NCI-H128 (cell line): Measurements from ENCODE around the gene NLRP8.
"Not testable (repeated sequence)": the region's sequence is repeated elsewhere in the genome, so short reads cannot be mapped to it uniquely, and the experiment has no call there.

Experiments used
- DNase-seq: peaks from one replicate; lab custom pipeline; 2025; ENCODE audit not compliant: unreplicated experiment; lab: John Stamatoyannopoulos, UW

Gene NLRP8

DNA sequence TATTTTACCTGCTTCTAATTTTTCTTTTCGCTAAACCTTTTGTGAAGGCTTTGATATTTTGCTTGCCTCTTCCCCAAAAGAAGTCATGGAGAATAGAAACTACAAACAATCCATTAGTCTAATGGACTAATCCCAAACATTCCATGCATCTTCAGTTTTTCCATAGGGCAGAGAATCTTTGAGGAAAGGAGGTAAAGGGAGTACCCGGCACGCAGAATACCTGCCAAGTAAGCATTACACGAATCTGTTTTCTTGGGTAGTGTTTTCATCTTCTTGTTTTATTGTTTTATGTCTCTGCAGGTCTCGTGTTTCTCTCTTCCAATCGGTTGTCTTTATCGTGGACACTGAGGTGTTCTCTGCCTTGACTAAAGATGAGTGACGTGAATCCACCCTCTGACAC, at the start of gene NLRP8:
TSS of gene NLRP8 (plus strand) at position 301 of the 400 bp plus-strand sequence.
- no peak for DNase-seq

DNA sequence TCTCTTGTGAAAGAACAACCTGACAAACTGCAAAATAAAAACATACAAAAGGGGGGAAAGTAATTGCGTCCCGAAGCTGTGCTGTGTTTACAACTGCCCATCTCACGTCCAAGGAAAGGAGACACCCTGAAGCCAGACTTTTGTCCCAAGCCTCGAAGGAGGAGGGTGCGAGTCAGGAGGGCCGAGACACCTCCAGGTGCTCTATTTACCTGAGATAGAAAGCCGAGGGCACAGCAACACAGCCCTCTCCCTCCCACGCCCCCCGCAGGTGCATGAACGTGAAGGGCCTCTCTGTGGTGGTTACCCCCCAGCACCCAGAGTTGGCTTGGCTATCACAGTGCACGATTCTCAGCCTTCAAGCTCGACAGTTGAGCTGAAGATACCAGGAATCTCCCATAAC, 48.7 kb upstream of the NLRP8 start:
- no peak for DNase-seq

DNA sequence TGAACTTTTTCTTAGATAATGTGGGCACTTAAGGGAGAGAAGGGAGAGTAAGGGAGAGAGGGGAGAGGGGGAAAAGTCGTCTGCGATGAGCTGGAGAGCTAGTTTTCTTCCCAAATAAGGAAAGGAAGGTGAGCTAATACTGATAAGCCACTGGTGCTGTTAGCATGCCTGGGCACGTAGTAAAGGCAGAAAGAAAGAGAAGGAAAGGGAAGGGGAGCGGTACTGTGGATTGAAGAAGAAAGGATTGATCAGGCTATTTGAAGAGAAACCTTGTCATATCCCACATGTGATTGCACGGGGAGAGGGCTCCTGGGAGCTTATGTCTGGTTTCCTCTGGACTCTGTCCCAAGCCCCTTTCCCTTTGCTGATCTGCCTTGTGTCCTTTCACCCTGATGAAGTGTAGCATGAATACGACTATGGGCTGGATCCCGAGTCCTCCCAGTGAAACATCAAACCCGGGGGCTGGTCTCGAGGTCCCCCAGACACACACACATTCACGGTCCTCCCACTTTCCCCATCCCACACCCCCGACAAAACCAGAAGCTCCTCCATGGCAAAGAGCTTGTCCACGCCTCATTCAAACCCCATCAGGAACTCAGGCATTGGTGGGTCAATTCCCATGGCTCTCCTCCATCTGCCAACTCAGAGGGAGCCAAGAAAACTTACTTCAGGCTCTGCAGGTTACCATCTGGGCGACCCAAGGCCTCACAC, 46.1 kb upstream of the NLRP8 start:
- DNase-seq = no peak

DNA sequence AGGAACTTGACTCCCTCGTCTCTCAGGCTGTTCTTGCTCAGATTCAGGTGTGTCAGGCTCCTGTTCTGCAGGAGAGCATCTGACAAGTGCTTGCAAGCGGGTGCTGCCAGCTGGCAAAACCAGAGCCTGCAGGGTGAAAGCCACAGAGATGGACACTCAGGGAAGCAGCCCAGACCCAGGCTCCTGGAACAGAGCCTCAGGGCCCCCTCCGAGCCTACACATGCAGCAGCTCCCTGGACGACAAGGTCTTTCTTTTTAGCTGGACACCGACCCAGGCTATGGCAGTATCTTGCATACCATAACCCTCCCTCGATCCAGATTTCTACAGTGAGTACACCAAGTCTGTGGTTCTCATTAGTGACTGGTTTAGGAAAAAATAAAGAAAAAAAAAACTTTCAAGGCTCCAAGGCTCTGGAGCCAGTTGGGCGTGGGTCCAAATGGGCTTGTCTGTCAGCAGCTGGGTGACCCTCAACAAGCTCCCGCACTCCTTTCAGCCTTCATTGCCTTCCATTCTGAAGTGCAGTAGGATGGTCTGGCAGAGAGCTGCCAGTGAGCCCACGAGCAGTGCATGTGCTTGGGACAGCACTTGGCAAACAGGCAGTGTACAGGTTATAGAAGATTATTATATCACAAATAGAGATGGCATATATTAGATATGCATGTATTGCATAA, 45.4 kb upstream of the NLRP8 start:
- no peak for DNase-seq

DNA sequence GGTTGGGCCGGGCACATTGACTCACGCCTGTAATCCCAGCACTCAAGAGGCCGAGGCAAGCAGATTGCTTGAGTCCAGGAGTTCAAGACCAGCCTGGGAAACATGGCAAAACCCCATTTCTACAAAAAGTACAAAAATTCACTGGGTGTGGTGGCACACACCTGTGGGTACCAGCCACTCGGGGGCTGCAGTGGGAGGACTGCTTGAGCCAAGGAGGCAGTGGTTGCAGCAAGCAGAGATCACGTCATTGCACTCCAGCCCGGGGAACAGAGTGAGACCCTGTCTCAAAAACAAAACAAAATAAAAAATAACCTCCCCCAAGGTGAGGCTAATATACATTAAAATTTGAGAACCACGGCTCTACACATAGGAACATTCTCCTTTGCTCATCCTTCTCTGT, 40.3 kb upstream of the NLRP8 start:
- DNase-seq = no peak

DNA sequence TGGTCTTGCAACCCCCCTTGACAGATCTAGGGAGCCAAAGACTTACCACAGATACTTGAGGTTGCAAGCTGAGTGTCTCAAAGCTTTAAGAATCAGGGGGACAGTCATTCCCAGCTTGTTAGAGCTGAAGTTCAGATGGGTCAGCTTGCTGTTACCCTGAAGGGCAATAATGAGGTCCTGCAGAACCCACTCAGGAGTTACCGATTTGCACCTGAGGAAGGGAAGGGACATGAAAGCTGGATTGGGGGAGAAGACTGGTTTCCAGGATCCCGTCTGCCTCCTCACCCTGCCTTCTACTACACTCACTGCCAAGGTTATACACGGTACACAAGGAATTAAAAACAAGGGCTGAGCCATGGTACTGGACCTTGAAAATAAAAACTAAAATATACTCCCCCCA, 39.9 kb upstream of the NLRP8 start:
- no peak for DNase-seq

DNA sequence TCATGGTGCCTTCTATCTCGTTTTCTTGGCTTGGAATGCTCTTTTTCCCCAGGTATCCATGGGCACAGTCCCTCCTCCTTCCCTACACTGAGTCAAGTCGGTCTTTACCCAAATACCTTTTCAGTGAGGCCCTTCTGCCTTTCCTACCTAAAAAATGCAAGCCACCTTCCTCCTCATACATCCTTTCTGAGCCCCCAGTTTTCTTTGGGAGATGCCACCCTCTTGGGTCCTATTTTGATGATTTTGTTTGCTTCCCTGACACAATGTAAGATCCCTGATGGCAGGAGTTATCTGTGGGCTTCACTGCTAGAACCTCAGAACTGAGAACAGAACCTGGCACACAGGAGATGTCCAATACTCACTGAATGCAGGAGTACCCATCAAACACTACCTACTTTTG, 37.8 kb upstream of the NLRP8 start:
- DNase-seq = no peak

DNA sequence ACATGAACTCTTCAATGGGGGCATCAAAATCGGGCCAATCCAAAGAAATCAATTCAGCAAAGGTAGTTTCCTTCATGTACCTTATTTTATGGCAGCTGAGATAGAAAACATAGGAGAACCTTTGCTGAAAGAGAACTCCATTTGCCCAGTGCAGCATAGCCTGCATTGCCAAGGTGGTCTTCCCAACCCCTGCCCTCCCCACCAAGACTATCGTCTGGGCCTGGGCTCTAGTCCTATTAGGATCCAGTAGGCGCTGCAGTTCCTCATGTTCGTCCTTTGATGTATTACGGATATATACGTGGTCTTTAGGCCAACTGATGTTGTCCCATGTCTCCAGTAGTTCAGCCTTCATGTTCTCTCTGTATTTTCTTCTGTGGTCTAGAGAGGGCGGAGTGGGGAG, 34.7 kb upstream of the NLRP8 start:
- DNase-seq = no peak

DNA sequence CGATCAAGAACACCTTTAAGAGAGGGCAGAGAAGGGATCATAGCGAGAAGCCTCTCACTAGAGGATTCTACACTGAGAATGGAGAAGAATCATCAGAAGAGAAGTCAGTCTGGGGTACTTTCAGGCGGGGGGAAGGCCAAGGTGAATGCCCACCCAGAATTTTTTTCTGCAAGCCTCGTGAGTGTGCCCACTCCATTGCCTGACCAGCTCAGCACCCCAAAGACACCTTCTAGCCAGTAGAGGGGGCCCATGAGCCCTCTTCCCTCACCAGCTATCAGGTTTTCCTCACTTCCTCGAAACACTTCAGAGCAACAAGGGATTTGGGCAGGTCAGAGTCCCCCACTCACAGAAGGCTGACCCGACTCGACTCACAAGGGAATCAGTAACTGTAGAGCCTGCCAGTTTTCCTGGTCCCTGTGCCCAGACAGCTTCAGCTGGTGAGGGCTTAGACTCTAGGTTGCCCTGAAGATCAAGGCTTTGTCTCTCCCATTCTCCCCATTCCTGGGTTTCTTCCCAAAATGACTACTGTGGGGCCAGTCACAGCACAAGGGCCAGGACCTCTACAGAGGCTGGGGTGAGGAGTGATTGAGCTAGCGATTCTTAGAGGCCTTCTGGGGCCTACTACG, 33.9 kb upstream of the NLRP8 start:
- no peak for DNase-seq

DNA sequence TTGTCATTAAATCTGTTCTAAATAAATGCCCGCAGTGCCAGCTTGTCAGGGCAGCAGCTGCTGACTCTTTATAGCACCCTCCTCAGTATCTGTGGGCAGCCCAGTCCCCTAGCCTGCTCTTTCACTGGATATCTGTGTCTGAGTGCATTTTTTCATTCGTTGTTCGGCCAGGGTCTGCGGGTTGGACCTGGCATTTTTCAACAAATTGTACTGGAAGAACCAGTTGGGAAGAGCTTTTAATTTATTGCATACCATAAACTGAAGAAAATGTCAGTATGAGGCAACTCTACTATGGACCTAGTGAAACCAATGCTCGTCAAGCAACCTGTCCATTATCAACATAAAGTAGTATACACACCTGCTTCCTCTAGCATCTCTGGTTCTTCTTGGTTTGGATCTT, 24.1 kb upstream of the NLRP8 start:
- no peak for DNase-seq

DNA sequence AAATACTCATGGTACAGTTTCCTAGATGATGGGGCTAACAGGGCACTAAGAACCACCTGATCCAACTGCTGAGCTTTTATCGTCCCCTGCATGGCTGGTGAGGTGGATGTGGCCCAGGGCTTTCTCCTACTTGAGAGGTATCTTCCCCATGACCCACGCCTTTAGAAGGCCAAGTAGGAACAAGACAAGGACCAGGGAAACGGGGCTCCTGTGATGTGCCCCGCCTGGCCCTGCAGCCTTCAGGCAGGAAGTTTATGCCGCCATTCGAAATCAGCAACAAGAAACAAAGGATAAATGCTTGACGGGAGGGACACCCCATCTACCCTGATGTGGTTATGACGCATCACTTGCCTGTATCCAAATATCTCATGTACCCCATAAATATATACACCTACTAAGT, 19.6 kb upstream of the NLRP8 start:
- DNase-seq = no peak

DNA sequence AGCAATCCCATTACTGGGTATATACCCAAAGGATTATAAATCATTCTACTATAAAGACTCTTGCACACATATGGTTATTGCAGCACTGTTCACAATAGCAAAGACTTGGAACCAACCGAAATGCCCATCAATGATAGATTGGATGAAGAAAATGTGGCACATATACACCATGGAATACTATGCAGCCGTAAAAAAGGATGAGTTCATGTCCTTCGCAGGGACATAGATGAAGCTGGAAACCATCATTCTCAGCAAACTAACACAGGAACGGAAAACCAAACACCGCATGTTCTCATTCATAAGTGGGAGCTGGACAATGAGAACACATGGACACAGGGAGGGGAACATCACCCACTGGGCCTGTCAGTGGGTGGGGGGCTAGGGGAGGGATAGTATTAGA, 18.4 kb upstream of the NLRP8 start:
- DNase-seq = not testable (repeated sequence)

DNA sequence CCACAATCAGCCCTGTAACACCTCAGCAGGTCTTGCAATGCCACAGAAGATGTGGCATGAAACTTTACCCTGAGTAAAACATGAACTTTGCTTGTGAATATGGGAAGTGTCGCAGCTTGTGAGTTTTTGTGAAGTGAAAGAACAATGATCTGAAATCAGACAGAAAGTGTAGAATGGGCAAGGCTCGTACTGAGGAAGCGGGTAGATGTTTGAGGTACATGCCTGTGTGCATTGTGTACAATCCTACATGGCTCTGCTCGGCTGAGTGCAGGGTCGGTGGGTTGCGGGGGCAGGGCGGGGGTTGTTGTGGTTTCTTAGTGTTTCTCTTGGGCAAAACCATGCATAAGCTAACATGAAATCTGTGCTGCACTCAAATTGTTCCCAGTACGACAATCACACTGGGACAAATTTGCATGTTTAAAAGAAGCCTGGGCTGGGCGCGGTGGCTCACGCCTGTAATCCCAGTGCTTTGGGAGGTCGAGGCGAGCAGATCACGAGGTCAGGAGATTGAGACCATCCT, 16.6 kb upstream of the NLRP8 start:
- DNase-seq = no peak

DNA sequence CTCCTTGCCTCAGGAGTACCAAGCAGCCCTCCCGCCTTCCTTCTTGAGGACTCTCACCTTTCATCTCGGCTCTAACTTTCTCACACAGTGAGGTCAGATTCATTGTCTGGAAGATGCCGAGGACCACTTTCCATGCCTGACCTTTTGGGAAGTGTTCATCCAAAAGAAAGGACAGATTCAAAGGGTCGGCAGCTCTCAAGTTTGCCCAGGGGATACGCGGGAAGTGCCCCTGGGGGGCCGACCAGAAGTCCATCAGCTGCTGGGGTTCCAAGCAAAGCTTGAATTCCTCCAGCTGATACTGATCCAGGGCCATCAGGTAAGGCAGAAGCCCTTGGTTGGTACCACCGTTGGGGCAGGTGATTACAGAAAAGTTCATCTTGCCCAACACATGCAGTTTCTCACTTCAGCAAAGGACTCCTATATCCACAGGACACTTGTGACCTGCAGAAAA, 15.7 kb upstream of the NLRP8 start, which contains the start of gene NLRP13:
TSS of gene NLRP13 (minus strand) at position 401 of the 451 bp plus-strand sequence. CDS start at position 376, 25 bp downstream.
- DNase-seq = no peak

DNA sequence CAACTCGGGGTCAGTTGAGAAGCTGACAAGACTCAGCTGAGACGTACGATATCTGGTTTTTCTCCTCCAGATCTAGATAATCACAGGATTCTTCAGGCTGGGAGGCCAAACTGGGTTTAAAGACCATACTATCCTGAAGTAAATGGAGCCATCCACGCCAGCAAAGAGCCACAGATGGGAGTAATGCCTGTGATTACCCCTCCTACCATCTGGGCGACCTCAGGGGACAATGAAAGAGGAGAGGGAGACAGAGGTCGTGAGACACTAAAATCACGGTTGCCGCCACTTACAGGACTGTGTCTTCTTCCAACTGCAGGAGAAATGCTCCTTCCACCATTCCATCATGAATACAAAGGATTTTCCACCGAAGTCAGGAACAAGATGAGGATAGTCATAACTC, 12.4 kb upstream of the NLRP8 start:
- DNase-seq = no peak

DNA sequence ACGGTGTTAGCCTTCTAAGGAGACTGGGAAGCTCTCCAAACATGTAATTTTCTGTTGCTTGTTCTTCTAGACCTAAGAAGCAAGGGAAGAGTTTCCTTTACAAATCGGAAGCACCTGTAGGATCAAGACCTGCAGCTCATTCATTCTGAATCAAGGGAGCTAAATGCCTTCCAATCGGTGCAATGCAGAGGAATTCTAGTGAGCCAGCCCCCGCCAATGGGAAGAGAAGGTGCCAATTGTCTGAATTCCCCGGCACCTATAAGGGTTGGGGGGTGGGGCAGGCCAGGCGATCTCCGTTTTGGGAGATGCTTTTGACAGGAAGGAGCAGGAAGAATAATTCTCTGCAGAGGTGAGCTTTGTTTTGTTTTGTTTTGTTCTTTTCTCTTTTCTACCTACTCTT, 8.4 kb upstream of the NLRP8 start:
- DNase-seq = no peak

DNA sequence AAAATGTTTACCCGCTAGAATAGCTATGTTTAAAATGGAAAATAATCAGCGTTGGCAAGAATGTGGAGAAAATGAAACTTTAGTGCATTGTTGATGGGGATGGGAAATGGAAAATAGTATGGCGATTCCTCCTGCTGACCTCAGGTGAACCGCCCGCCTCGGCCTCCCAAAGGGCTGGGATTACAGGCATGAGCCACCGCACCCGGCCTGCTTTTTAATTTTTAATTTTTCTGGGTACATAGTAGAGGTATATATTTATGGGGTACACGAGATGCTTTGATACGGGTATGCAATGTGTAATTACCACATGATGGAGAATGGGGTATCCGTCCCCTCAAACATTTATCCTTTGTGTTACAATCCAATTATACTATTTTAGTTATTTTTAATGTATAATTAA, 7.3 kb upstream of the NLRP8 start:
- no peak for DNase-seq

DNA sequence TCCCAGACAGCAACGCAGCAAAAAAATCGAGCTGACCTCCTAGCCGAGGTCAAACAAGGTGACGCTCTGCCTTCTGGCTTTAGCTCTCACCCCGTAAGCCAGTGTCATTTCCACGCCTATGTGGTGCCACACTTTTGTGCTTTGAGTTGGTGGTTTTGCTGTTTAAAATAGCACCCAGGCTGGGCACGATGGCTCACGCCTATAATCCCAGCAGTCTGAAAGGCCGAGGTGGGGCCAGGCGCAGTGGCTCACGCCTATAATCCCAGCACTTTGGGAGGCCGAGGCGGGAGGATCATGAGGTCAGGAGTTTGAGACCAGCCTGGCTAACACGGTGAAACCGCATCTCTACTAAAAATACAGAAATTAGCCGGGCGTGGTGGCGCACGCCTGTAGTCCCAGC, 2.9 kb downstream of the NLRP8 start:
- DNase-seq = not testable (repeated sequence)

DNA sequence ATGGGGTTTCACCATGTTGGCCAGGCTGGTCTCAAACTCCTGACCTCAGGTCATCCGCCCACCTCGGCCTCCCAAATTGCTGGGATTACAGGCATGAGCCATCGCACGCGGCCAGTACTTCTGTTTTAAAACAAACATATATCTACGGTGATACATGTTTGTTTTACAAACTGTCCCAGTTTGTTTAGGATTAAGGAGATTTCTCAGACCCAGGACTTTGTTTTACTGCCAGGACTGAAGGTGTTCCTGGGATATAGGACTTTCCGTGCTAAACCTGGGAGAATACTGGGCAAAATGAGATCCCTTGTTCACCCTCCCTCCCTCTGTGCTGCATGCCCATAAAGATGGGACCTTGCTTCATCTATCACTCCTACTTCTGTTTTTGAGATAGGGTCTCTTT, 8.8 kb downstream of the NLRP8 start:
- DNase-seq = no peak

DNA sequence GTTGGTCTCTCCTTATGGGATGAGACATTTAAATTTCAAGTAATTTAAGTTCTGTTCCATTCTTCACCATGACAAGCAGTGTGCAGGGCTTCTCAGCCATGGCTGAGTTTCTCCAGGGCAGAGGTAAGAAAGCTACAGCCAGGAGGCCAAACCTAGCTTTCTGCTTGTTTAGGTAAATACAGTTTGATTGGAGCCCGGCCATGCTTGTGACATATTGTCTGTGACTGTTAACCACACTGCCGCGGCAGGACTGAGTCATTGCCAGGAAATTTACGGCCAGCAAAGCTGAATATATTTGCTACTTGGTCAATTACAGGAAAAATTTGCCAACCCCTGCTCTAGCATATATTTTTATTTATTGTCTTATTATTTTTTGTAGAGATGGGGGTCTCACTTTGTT, 10.7 kb downstream of the NLRP8 start:
- DNase-seq = no peak

DNA sequence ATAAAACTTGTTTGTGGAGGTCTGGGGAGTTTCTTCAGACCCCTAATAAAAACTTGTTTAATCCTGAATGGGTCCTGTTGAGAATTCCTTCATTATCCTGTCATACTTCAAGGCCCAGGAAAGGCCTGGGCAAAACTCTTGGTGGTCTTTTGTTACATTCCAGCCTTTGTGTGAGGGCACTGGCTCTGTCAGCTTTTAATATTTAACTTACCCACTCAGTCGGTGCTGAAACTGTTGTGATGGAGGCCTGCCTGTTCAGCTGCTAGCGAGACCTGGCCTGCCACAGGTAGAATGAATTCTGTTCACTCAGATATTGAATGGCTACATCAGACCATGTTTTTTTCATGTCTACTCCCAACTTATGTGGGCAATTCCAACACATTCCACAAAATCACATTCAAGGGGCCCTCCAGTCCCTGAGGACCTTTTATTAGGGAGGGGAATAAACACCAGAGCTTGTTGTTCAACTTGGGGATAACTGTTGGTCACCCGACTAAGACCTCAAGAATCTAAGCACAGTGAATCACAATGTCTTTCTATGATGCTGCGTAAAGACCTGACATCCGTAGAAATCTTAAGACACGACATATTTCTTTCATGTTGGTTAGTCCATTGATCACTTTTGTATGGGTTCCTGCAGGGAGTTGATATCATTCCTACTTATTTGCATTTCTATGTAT, 12.5 kb downstream of the NLRP8 start:
- no peak for DNase-seq
